GM12878 (cell line): Measurements from ENCODE around the gene PLCD1. TPM values are rescaled to one million over a fixed set of nuclear protein-coding genes. Genes with fewer than 3 reads are reported as not detected.

Source experiments
- ATAC-seq: fragments of 200-7000 bp; cut with Tn5 transposase; 3 replicates; pipeline ENCODE4 v1.9.1; 2020; ENCODE audit warnings: mild to moderate bottlenecking, moderate library complexity
- BruUV-seq: library from RNA; stranded (reverse); fragments of 400-500 nt; replicated peaks from 2 replicates; lab custom pipeline; 2021; lab: Mats Ljungman, UMichigan
- CTCF ChIA-PET: fragments of 300-600 bp; sonication (Branson Sonifier 250); formaldehyde crosslinking; extraction: SDS; loops from one replicate; lab custom pipeline; 2021; ENCODE audit warnings: inconsistent platforms; lab: Yijun Ruan, JAX
- POLR2A ChIA-PET: fragments of 350-600 bp; formaldehyde crosslinking; extraction: SDS; loops from one replicate; lab custom pipeline; 2021; ENCODE audit warnings: inconsistent platforms; lab: Charles Lee
- RAD21 ChIA-PET: fragments of 300-600 bp; sonication (Branson Sonifier 250); formaldehyde crosslinking; loops from one replicate; lab custom pipeline; 2023; ENCODE audit warnings: antibody characterized with exemption; ENCODE audit not compliant: unreplicated experiment; lab: Charles Lee
- SMC1A ChIA-PET: fragments of 300-600 bp; sonication (Branson Sonifier 250); formaldehyde crosslinking; loops from one replicate; lab custom pipeline; 2023; ENCODE audit not compliant: unreplicated experiment, uncharacterized antibody; lab: Charles Lee
- DNase-seq: peaks from one replicate; pipeline ENCODE4 v3.0.0-alpha.2; 2011; ENCODE audit warnings: low read depth, low spot score
- FAIRE-seq: peaks from 3 replicates; lab custom pipeline; 2011; peaks lifted over from hg19 to GRCh38; lab: Jason Lieb, UNC
- H2AFZ ChIP-seq: 2 replicates; pipeline ENCODE4 v1.6.0; 2011; ENCODE audit warnings: low read depth, low read length, control low read depth; ENCODE audit not compliant: control insufficient read depth
- H3K27ac ChIP-seq: 2 replicates; pipeline ENCODE4 v1.5.1; 2011; ENCODE audit warnings: control low read depth; ENCODE audit not compliant: control insufficient read depth, insufficient read depth
- H3K27me3 ChIP-seq, 2 experiments: replicated peaks in 1 of 2; 2 replicates each; pipeline versions ENCODE4 v1.6.0 to v1.6.1; 2011; ENCODE audit warnings: low read length in 1 of 2; ENCODE audit not compliant: control insufficient read depth in 2 of 2, insufficient read depth in 2 of 2
- H3K36me3 ChIP-seq, 2 experiments: 2 replicates each; pipeline ENCODE4 v1.5.1; 2011; ENCODE audit warnings: low read length in 1 of 2; ENCODE audit not compliant: control insufficient read depth in 2 of 2, insufficient read depth in 2 of 2
- H3K4me1 ChIP-seq: 2 replicates; pipeline ENCODE4 v1.6.1; 2011; ENCODE audit warnings: mild to moderate bottlenecking, low read length, moderate library complexity, mixed read lengths; ENCODE audit not compliant: control insufficient read depth, insufficient read depth
- H3K4me2 ChIP-seq: 2 replicates; pipeline ENCODE4 v1.6.0; 2011; ENCODE audit warnings: control low read depth; ENCODE audit not compliant: control insufficient read depth, insufficient read depth
- H3K4me3 ChIP-seq: fragments of 200-600 bp; sonication (generic); 2 replicates; pipeline ENCODE4 v1.5.1; 2016
- H3K79me2 ChIP-seq: 2 replicates; pipeline ENCODE4 v1.6.0; 2011; ENCODE audit warnings: low read length; ENCODE audit not compliant: control insufficient read depth, insufficient read depth
- H3K9ac ChIP-seq: 2 replicates; pipeline ENCODE4 v1.8.0; 2011; ENCODE audit warnings: low read length, control low read depth, mixed read lengths; ENCODE audit not compliant: control insufficient read depth, insufficient read depth
- H3K9me3 ChIP-seq: replicated peaks from 3 replicates; pipeline ENCODE4 v1.5.1; 2011; ENCODE audit warnings: mild to moderate bottlenecking, low read length; ENCODE audit not compliant: control insufficient read depth, insufficient read depth
- H4K20me1 ChIP-seq: 2 replicates; pipeline ENCODE4 v1.6.0; 2011; ENCODE audit not compliant: control insufficient read depth, insufficient read depth
- ATF2 ChIP-seq: IDR thresholded peaks from 2 replicates; pipeline ENCODE4 v1.6.1; 2012; ENCODE audit warnings: low read length, inconsistent platforms
- ATF7 ChIP-seq: fragments of 450-650 bp; IDR thresholded peaks from 2 replicates; pipeline ENCODE4 v1.6.1; 2016; ENCODE audit warnings: low read depth, mild to moderate bottlenecking
- BCL3 ChIP-seq: IDR thresholded peaks from 2 replicates; pipeline ENCODE4 v1.6.1; 2011; ENCODE audit warnings: borderline replicate concordance, low read depth, mild to moderate bottlenecking, moderate library complexity, low read length; ENCODE audit not compliant: insufficient read depth, poor library complexity, severe bottlenecking
- CREB1 ChIP-seq: IDR thresholded peaks from 2 replicates; pipeline ENCODE4 v1.6.1; 2012; ENCODE audit warnings: low read depth, mild to moderate bottlenecking, inconsistent platforms
- CREM ChIP-seq: IDR thresholded peaks from 2 replicates; pipeline ENCODE4 v1.6.1; 2014; ENCODE audit warnings: antibody characterized with exemption, low read depth
- FOXM1 ChIP-seq: IDR thresholded peaks from 2 replicates; pipeline ENCODE4 v1.6.1; 2012; ENCODE audit warnings: low read depth, mild to moderate bottlenecking, inconsistent platforms, low read length, moderate library complexity
- MLLT1 ChIP-seq: fragments of 450-650 bp; IDR thresholded peaks from 2 replicates; pipeline ENCODE4 v1.6.1; 2016; ENCODE audit warnings: mild to moderate bottlenecking
- NFIC ChIP-seq: IDR thresholded peaks from 2 replicates; pipeline ENCODE4 v1.6.1; 2012; ENCODE audit warnings: low read depth, mild to moderate bottlenecking, inconsistent platforms, low read length, moderate library complexity
- PAX8 ChIP-seq: fragments of 450-650 bp; IDR thresholded peaks from 2 replicates; pipeline ENCODE4 v1.6.1; 2017; ENCODE audit warnings: mild to moderate bottlenecking, moderate library complexity
- RUNX3 ChIP-seq: IDR thresholded peaks from 2 replicates; pipeline ENCODE4 v1.6.1; 2012; ENCODE audit warnings: low read length, inconsistent platforms
- SMARCA5 ChIP-seq: fragments of 450-650 bp; IDR thresholded peaks from 2 replicates; pipeline ENCODE4 v1.6.1; 2017; ENCODE audit warnings: mild to moderate bottlenecking
- SPI1 ChIP-seq: IDR thresholded peaks from 2 replicates; pipeline ENCODE4 v1.6.1; 2011; ENCODE audit warnings: low read depth, mild to moderate bottlenecking, low read length, moderate library complexity, borderline replicate concordance; ENCODE audit not compliant: insufficient read depth
- WRNIP1 ChIP-seq: IDR thresholded peaks from 2 replicates; pipeline ENCODE4 v1.6.1; 2011; ENCODE audit warnings: low read depth, low read length, improper control_type of control experiment, borderline replicate concordance
- ZBED1 ChIP-seq: IDR thresholded peaks from 2 replicates; pipeline ENCODE4 v1.6.1; 2016; ENCODE audit warnings: borderline replicate concordance
- ZBTB4 ChIP-seq: fragments of 450-650 bp; formaldehyde crosslinking; IDR thresholded peaks from 2 replicates; pipeline ENCODE4 v1.4.0; 2022; ENCODE audit warnings: mild to moderate bottlenecking, moderate library complexity
- WGBS: methylation state at CpG from one replicate; pipeline ENCODE4 v1.1.6; 2016; ENCODE audit warnings: low lambda C conversion rate; ENCODE audit not compliant: insufficient replicate concordance, insufficient coverage; ENCODE audit errors: missing lambda C conversion rate; 5-methylcytosine and 5-hydroxymethylcytosine counted together
- in situ Hi-C: fragments of 300-500 bp; cut with MboI; formaldehyde crosslinking; loops from 9 replicates; pipeline ENCODE4 v1.14.3; 2018; ENCODE audit warnings: mixed read lengths
- intact Hi-C: fragments of 100-400 bp; cut with micrococcal nuclease; formaldehyde crosslinking; loops from one replicate; pipeline ENCODE4 v1.14.2; 2022; ENCODE audit not compliant: unreplicated experiment
- polyA plus RNA-seq, 11 experiments: library from polyadenylated mRNA; depleted of rRNA in 4 of 11; unstranded in 6 of 11; stranded (reverse) in 5 of 11; fragments of >200 nt; fragmentation: Nextera tagmentation in 4 of 11; fragmentation: Illumina TruSeq in 1 of 11; extraction: Ambion mirVana in 4 of 11; extraction: Trizol in 1 of 11; gene quantifications; 1 replicate in 1 of 11; 2 replicates in 10 of 11; pipeline versions ENCODE4 v1.2.1 to v1.2.3, GENCODE V29; 2011 to 2016; ENCODE audit warnings: inconsistent platforms in 2 of 11, missing spikeins in 2 of 11, low read depth in 1 of 11
- total RNA-seq, 4 experiments: library from RNA; depleted of rRNA in 3 of 4; stranded (reverse); fragments of >200 nt in 3 of 4; fragmentation: Illumina TruSeq in 1 of 4; extraction: Trizol in 1 of 4; gene quantifications; 2 replicates each; pipeline versions ENCODE4 v1.2.1 to v1.2.3, GENCODE V29; 2013 to 2021

PLCD1 gene
- total and polyA plus RNA-seq, 10 of the 15 experiments (the other 5 are each of a cell fraction or from before 2014, with no cell fraction given), result 0.20 to 3.9 (median 1.2) TPM; not detected in 1

GRCh38 chr3:38054499-38055001, 25.1 kb upstream of the PLCD1 start:
- Histone ChIP-seq H3K27ac (no peak overlapping the region), H3K27me3 (no peaks in the 10 kb centered on the region), H3K4me3 (no peak overlapping the region), H2AFZ (peak overlapping the region; percentile 34; the same call in 1 of the 2 replicates), H3K79me2 (no peaks in the 10 kb centered on the region), H3K36me3 (no peaks in the 10 kb centered on the region), H3K4me1 (no peaks in the 10 kb centered on the region), H3K4me2 (no peak overlapping the region), H4K20me1 (no peaks in the 10 kb centered on the region)
- no peak for DNase-seq
- ChIA-PET SMC1A (no interaction called here), POLR2A (no interaction called here), CTCF (no interaction called here), RAD21 (no interaction called here)
- BruUV-seq, result no TSS peak
- intact Hi-C loops (no loop called here), in situ Hi-C loops (no loop called here)
- 18% methylated on average over 3 of the region's 3 CpGs for WGBS
- no peak for TF ChIP-seq MLLT1
- peak; percentile 37; the same call in 1 of the 2 replicates for TF ChIP-seq ZBED1
- peak; percentile 71; the same call in 1 of the 2 replicates for TF ChIP-seq RUNX3
- 0 out of 2 replicates have a peak, but pooled peaks have one; percentile 4 for TF ChIP-seq CREM
- TF ChIP-seq BCL3, result peak; percentile 45
- peak; percentile 59 for TF ChIP-seq CREB1
- 0 out of 2 replicates have a peak, but pooled peaks have one; percentile 35 for TF ChIP-seq ATF7
- TF ChIP-seq PAX8, result no peak
- no peak for TF ChIP-seq WRNIP1
- 0 out of 2 replicates have a peak, but pooled peaks have one; percentile 2 for TF ChIP-seq SPI1
- no peak for TF ChIP-seq SMARCA5
- TF ChIP-seq FOXM1, result peak; percentile 41; the same call in 1 of the 2 replicates
- peak; percentile 62; the same call in 1 of the 2 replicates for TF ChIP-seq ATF2
- TF ChIP-seq NFIC, result 0 out of 2 replicates have a peak, but pooled peaks have one; percentile 35
- TF ChIP-seq ZBTB4 (CRISPR knock-in tag), result no peak
- TF ChIP-seq, all 136 proteins: peak for 10
- ATAC-seq, result peak; percentile 56
- Histone ChIP-seq H3K9me3 (no peaks in the 10 kb centered on the region), H3K9ac (no peak overlapping the region)
- peak; percentile 52 for FAIRE-seq
